ENCODE results near the gene SPRN. TPM values are rescaled to one million over a fixed set of nuclear protein-coding genes. Genes with fewer than 3 reads are reported as not detected.

SPRN gene
- total RNA-seq, 1 donor from 2014 or later, result not detected

Other genes starting within 250 kb of the SPRN start
- not detected in 2 replicates for gene UTF1, start 194.4 kb downstream of the SPRN start, total RNA-seq
- not detected in 2 replicates for gene VENTX, start 186.8 kb downstream of the SPRN start, total RNA-seq
- 0.33 and 0.46 TPM in 2 replicates for gene ADAM8, start 147.8 kb downstream of the SPRN start, total RNA-seq
- gene TUBGCP2, start 115.8 kb downstream of the SPRN start, total RNA-seq, result 59.4 and 60.9 TPM in 2 replicates
- gene ZNF511, start 115.7 kb downstream of the SPRN start, total RNA-seq, result 27.4 and 40.4 TPM in 2 replicates
- gene CALY, start 87.7 kb downstream of the SPRN start, total RNA-seq, result not detected in 2 replicates
- gene PRAP1, start 77.3 kb downstream of the SPRN start, total RNA-seq, result not detected in 2 replicates
- 9.3 and 32.9 TPM in 2 replicates for gene FUOM, start 66.6 kb downstream of the SPRN start, total RNA-seq
- gene ECHS1, start 51.3 kb downstream of the SPRN start, total RNA-seq, result 60.3 and 63.4 TPM in 2 replicates
- 5.8 and 8.8 TPM in 2 replicates for gene PAOX, start 45.4 kb downstream of the SPRN start, total RNA-seq
- 46.0 and 56.7 TPM in 2 replicates for gene MTG1, start 30.5 kb downstream of the SPRN start, total RNA-seq
- 0.25 and 0.73 TPM in 2 replicates for gene SCART1, start 29.3 kb upstream of the SPRN start, total RNA-seq
- gene CYP2E1, start 102.7 kb upstream of the SPRN start, total RNA-seq, result 0.13 TPM in 1 of 2 replicates, not detected in the other
- 0.21 TPM in 1 of 2 replicates, not detected in the other for gene SYCE1, start 141.0 kb upstream of the SPRN start, total RNA-seq
- not detected in 2 replicates for gene FRG2B, start 202.2 kb upstream of the SPRN start, total RNA-seq